GM21515 (cell line): ENCODE measurements around the gene MLLT6.

Experiments
- ATAC-seq: cut with Tn5 transposase; IDR thresholded peaks from one replicate; pipeline ENCODE4 v1.9.1; 2021; ENCODE audit not compliant: unreplicated experiment

MLLT6 gene

DNA sequence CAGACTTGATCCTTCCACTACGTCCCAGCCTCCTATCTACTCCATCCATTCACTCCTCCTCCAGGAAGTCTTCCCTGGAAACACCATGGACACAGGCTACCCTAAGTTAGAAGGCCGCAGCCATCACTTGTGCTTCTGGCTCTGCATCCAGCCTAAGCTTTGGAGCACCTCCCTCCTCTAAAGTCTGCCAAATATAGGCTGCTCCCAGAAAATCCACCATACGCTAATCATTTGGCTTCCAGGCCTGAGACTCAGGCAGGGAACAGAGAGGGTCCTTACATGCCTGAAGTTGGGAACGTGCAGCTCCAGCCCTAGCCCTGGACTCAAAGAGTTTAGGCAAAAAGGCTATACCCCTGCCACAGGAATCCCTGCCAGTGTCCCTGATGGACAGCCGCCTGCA is 36.4 kb downstream of the MLLT6 start:
- no peak for ATAC-seq

DNA sequence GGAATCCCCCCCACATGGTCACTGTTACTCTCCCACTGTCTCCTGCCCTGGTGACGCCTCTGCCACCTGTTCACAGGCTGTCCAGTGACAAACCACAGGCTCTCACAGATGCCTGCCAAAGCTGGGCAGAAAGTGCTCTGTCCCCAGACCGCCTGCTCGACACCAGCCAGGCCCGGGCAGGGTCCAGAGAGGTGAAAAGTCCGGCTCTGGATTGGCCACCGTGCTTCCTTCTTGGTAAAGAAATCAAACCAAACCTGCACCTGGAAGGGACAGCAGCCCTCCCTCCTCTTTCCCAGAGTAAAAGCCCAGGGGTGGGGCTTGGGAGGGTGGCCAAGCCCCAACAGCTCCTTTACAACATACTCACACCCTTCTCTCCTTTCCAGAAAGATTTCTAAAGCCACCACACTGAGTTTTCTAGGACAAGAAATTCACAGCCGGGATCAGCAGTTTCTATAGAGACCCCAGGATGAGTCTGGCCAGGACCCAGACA is 36.9 kb downstream of the MLLT6 start:
- no peak for ATAC-seq

DNA sequence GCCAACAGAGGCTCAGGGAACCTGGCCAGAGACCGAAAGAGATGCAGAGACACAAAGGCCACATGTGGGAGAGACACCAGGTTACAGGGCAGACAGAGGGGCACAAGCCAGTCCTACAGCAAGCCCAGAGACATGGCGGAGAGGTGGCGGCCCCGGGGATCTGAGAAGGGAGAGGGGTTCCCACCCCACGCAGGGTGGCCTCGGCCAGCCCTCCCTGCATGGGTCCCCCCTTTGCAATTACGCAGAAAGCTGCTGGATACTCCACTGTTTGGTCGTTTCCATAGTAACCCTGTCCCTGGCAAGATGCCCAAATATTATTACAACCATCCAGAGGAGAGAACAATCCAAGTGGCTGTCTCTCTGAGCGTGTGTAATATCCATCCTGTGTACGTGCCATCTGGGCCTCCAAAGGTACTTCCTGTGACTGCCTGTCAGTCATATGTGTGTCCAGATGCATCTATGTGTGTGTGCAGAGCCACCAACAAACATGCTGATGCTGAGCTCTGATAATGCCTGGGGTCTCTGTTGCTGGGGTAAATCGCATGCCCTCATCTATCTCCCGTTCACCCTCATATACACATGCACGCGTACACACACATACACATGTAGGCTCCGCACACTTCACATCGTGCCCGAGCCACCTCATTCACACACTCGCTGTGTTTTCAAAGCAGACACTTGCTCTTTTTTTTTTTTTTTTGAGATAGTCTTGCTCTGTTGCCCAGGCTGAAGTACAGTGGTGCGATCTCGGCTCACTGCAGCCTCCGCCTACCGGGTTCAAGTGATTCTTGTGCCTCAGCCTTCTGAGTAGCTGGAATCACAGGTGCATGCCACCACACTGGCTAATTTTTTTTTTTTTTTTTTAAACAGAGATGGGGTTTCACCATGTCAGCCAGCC is 37.6 kb downstream of the MLLT6 start:
- no peak for ATAC-seq

DNA sequence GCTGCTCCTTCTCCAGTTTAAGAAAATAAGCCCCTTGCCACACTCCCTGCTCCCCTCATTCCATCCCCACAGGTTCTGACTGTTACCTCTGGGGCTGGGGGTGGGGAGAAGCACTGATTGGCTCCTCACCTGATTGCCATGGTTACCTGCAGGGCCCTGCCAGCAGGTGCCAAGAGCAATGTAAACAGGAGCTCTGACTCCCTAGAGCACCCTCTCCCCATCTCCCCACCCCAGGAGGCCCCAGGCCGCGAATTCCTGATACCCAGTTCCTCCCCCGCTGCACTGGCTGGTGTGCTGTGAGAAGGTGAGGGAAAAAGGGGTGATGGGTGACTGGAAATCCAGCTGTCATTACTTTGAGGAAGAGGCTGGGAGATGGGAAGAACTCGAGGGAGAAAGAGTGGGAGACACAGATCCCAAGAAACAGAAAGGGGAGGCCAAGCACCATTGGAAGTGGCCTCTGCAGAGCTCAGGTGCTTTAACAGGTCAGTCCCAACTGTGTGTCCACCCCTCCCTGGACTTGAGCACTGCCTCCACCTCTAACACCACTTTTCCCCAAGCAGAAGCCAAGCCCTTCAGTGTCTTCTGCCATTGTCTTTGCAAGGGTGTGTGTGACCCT is 38.6 kb downstream of the MLLT6 start:
- no peak for ATAC-seq

DNA sequence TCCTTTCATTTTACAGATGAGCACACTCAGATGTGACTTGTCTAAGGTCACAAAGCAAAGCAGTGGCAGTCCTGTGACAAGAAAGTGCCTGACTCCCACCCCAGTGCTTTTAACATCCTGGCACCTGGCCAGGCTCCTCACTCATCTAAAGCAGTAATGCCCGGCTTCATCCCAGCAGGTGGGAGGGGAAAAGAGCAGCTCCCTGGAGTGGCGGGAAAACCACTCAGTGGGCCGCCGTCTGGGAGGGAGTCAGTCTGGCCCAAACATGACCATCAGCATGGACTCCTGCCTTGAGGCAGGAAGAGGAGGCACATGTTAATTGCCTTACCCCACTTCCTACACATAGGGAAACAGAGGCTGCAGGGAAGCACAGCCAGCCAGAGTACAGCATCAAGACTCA is 40.5 kb downstream of the MLLT6 start:
- no peak for ATAC-seq

DNA sequence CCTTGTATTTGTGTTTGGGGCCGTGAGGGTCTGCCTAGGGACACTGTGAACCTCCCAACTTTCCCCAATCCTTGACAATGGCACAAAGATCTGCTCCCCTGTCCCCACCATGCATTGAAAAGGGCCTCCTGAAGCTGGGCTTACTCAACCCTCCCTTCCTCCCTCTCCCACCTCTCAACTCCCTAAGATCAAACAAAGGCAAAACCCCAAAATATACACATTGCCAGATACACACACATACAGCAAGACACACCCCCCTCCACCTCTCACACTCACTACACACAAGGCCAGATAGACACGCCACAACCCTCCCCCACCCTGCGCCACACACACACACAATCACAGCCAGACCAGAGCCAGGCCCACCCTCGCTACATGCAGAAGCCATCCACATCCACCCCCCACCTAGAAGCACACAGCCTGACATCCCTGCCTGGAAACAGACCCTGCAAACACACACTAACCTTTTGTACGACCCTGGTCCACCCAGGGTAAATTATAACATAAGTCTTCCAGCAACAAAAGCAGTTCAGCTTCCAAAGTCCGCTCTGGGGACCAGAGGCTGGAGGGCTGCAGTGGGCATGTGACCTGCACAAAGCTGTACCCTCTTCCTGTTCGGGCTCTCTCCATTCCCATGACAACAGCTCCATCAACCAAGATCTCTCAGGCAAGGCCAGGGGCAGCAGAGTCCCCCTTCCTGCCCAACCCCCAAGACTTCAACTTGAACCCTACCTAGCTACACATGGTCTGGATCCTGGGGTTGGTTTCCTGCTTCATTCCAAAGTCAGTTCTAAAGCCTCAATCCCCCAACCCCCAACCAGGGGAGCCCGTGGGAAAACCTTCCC is 41.2 kb downstream of the MLLT6 start:
- ATAC-seq: no peak

DNA sequence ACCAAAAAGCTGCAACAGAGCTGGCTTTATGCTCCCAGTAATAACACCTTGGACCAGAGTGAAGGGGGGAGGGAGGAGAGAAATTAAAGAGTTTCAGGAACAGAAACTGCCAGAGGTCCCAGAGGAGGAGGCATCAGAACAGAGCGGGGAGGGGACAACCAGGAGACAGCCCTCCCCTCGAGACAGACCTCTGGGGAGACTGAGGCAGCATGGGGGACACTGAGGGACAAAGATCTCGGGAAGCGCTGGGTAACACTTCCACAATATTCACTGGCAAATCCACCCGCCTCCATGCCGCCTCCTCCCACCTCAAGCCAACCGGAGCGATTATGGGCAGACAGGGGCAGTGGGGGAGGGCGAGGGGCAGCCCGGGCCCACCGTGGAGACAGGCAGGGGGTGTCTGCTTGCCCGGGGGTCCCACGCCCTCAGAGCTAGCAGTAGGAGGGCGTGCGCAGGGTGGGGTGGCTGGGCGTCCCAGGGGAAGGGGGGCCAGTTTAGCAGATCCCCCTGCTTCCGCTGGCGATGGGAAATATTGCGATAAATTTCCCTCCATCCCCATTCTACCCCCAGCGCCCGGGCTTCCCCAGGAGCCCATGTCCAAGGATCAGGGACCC is 41.9 kb downstream of the MLLT6 start:
- ATAC-seq: no peak

DNA sequence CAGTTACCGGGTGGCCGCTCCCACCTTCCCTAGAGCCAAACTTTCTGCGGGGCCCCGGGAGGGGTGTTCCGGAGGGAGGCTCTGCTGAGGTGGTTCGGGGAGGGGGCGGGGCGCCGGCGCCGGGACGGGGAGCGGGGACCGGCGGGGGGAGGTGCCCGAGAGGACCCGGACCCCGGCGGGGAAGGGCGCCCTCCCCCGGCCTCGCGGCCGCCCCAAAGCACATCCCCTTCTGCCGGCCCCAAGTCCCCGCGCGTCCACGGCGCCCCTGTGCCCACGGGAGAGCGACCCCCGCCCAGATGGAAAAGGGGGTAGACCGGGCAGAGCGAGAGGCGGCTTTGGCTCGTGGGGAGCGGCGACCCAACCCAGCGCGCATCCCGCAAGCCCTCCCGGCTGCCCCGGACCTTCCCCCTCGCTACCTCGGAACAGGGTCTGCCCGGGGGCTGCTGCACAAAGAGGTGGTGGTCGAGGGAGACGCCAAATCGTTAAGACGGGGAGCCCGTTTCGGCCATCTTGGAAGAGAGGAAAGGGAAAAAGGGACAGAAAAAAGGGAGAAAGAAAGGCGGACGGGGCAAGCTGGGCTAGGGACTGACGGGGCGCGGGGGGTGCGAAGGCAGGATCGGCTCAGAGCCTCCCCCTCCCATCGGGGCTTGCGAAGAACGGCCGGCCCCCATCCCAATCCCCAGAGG is 42.5 kb downstream of the MLLT6 start:
- ATAC-seq: no peak

DNA sequence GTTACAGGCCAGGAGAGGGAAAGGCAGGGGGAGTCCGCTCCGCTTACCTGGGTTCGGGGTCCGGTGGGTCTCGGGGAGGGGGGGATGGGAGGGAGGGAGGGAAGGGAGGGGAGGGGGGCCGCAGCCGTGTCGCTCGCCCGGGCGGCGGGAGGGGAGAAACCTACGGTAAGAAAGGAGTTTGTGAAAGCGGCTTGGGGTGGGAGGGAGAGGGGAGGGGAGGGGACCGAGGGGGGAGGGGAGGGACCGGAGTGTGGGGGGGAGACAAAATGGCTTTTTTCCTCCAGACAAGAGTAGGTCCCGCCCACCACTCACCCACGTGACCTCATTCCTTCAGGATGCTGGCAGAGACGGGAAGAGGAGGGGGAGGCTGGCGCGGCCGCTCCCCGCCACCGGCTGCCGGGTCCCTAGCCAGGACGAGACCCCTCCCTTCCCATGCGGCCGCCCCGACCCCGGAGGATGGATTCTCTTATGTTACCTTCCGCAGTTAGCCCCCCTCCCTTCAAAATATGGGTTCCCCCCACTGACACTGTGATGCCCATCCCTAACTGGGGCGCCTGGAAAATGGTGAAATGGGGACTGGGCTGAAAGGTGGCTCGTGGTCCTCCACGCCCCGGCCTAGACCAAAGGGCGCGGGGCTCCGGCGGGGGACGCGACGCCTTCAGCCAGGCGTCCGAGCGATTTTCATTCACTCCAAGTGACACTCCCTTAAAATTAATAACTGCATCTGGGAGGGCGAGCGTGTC is 43.2 kb downstream of the MLLT6 start, which contains the start of gene PCGF2:
Gene PCGF2, minus strand, starts transcription at position 188 of the 743 bp plus-strand sequence. CDS start 7,934 bp downstream, outside the sequence.
- ATAC-seq: no peak

DNA sequence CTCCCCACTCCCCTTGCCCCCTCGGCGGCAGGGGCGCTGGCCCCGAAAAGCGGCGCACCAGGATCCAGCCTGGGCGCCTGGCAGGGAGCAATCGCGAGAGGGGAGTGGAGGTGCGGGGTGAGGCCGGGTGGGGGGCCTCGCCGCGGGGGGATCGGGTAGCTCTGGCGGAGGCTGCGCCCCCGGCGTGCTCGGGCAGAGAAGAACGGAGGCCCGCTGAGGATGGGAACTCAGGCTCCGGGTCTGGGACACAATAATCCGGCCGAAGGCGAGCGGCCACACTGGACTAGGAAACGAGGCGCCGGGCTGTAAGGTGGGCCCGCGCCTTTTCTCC is 43.8 kb downstream of the MLLT6 start:
- no peak for ATAC-seq

DNA sequence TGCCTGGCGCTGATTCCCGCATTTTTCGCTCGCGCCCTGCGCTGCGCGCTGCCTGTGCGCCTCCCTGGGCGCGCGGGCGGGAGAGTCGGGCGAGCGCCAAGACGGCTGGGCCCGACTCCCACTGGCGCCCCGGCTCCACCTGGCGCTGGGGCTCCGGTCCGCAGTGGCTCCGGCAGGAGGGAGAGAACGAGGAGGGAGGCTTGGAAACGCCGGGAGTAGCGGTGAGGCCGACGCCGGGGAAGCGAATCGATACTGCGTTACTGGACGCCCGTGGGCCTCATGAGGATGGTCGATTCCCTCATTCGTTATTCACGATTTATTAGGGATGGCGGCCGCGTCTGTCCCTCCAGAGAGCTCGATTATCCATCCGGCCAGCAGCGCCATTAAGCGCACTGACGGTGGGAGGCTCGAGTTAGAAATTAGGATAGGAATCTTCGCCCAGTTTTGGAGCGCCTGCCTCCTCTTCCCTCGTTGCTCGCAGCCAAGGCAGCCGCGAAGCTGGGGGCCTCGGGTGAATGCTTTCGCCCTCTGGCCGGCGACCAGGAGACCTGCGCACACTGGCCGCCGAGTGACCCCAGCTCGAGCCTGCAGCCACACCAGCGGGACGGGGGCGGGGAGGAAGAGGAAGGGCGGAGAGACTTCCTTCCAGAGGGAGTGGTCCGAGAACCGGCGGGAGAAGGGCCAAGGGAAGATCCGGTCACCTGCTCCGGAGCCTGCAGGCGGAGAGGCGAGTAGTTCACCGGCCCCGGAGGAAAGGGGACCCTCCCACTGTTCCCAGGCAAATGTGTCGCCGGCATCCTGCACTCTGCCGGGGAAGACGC is 44.4 kb downstream of the MLLT6 start:
- no peak for ATAC-seq

DNA sequence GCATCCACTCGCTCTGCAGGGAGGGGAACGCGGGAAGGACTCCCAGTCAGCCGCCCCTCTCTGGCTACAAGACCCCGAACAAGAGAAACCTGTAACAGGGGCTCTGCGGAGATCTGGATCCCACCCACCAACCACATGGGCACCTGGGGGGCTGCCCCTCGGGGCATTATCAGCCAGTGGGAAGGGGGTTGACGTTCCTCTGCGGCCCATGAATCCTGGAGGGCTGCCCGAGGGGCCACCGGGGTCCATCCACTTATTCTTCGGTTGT is 44.9 kb downstream of the MLLT6 start:
- ATAC-seq: no peak

DNA sequence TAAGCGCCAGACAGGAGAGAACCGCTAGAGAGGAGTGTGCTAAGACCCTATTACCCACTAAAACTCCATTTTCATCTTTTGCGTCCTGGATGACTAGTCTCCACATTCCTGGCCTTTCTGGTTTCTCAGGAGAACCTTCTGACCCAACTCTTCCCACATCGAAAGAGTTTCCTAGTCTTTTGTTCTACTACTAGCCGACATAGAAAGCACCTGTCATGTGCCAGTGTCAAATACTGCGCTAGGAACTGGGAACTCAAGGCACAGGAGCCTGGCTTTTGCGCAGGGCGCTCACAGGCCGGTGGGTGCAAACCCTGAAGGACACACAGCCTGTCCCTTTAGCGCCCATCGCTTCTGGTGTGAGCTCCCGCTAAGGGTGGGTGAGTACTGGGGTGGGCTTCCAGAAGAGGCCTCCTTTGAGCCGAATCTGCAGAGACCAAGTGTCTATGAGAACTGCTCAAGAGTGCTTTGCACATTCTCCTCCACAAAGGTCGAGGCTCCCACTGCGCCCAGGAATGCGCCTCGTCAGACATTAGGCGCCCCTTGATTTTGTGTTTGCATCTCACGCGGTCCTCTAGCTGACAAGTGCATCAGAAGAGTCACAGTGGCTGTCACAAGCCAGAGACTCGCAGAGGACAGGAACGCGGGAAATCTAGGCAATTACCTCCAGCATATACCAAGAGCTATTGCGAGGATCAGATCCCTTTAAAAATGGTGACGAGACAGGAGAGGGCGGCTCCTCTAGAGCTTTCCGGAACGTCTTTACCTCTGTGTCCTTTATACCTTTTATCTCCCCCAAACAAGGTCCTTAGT is 45.4 kb downstream of the MLLT6 start:
- ATAC-seq: no peak

DNA sequence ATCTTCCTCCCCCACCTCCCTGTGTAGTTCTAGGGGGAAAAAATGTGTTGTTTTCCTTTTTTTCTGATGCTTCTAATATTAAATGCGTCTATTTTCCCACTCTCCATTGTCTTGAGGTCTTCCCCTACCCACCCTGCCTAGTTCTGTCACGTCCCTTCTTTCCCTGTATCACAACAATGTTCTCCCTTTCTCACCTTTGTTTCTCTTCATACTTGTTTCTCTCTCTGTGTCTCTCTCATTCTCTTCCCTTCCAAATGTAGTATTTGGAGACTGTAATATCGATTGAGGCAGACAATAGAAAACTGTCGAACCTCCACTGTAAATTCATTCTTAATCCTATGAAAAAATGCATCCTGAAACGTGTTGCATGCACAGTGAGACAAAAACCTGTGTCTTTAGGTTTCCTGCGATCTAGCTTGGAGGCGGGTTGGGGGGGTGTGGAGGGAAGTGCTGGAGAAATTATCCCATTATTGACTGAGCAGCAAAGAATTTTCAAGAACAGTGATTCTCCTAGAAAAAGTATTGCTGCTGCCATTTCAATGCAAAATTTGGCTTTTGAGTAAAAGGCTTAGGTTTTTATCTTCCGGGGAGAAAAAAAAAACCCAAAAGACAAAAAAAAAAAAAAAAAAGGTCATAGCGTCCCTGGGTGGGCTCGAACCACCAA is 46.2 kb downstream of the MLLT6 start:
- ATAC-seq: no peak

DNA sequence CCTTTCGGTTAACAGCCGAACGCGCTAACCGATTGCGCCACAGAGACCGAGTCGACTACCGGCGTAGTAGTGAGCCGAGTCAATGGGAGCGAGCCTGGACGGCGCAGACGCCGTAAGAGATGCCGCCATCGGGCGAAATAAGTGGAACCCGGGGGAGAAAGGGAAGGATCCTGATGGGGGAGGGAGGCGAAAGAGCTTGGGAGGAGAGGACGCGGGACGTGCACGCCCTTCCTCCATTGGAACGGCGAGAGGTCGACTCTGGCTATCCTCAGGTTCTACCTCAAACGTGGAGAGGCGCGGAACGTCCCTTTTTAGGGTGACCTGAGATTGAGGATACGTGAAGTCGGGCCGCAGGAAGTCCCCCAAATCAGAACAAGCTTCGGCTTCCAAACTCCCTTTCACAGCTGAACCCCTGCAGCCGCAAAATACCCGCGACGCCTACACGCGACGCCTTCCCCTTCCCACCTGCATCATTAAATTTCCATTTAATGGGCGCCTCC is 46.8 kb downstream of the MLLT6 start:
- peak; percentile 20 for ATAC-seq

DNA sequence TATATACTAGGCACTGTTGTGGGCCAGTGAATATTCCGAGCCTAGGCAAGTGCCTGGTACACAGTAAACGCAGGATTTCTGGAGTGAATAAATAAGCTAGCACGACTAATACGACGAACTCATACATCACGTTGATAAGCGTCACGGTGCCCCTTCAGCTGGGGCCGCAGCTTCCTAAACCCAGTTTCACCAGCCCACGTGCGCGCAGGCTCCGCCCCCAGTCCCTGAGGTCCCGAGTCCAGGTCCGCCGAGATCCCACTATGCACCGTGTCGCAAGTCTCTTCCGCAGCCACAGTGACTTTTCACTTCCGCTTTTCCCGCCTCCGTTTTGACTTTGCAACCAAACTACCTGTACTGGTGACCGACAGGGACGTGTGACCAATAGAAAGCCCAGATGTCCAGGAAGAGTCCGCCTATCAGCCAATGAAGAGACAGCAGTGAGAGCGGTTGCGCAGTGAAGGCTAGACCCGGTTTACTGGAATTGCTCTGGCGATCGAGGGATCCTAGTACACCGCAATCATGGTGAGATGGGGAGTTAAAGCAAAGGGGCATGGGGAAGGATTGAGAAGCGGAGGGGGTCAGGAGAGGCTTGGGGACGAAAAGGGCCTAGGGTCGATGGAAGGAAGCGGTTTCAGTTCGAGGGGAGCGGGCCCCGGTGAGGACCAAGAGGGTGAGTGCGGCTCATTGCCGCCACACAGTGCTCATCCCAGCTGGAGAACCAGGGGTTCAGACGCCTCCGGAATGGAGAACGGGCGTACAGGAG is 47.4 kb downstream of the MLLT6 start, which contains the start of gene PSMB3:
Gene PSMB3, plus strand, starts transcription at position 434 of the 763 bp plus-strand sequence. Its CDS starts 86 bp downstream, at position 520.
- ATAC-seq: peak; percentile 80

DNA sequence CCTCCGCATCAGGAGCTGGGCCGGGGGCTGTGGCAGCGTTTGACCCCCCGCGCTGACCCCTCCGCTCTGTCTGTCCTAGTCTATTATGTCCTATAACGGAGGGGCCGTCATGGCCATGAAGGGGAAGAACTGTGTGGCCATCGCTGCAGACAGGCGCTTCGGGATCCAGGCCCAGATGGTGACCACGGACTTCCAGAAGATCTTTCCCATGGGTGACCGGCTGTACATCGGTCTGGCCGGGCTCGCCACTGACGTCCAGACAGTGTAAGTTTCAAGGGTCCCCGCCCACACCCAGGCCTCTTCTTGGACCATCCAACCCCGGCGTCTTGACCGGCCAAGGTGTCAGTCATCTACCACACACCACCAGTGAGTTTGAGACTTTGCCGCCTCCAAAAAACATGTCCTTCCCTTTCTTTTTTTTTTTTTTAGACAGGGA is 48.0 kb downstream of the MLLT6 start:
- ATAC-seq: no peak
